ENCODE data around the gene JPH3.

- TF ChIP-seq CTCF (IDR thresholded peaks at IDR 0.05) (no peak), EP300 (IDR thresholded peaks at IDR 0.05) (no peak)
Observed at GRCh38 chr16:87715231-87715630, 112.9 kb downstream of the JPH3 start.

Data from gastroesophageal sphincter (tissue), 3 donors.